Measurements from ENCODE around the gene PNMA6F. TPM values are rescaled to one million over a fixed set of nuclear protein-coding genes. Genes with fewer than 3 reads are reported as not detected.
A peak's percentile ranks its signal among the peaks of the same experiment; 100 is the strongest.

Gene PNMA6F
- polyA plus RNA-seq, 1 experiment: not detected

DNA sequence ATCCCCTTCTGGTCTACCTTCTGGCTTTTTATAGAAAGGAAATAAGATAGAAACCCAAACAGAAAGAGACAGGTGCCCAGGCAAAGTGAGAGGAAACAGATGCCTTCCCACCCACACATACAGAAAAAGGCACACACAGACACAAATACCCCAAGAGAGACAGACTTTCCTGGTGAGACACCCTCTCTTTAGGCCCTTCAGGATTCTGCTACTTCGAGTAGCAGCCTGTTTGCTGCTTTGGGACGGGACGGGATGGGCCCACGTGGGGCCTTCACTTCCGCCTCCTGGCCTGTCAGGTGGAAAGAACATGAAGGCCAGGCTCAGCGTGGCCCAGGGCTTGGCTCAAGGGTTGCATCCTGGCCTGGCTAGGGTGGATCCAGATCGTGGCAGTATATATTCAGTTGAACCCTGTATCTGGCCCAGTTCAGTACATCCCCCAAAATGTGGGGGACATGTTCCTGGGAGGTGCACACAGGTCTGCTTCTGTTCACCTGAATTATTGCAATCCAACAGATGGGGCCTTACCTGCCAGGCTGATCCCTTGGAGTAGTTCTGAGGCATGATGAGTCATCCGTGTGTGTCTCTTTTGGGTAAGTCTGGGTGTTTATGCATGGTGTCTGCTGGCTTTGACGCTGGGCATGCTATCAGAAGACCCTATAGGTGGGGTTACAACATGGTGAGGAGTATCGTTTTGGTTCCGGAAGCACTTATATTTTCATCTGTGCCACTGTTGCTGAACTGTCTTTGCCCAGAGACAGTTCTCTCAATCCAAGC, 14.7 kb upstream of the PNMA6F start:
- H3K36me3 ChIP-seq (ENCODE audit: control insufficient read depth, insufficient read depth, low read length): no peaks in the 10 kb centered on the region; the same call in 1 of the 2 replicates
- H3K4me3 ChIP-seq (ENCODE audit: low read depth, low read length): no peak overlapping the region
- ChIA-PET POLR2A (no interaction called here), CTCF (no interaction called here)
- no peaks in the 10 kb centered on the region for H3K27me3 ChIP-seq (ENCODE audit: control insufficient read depth, insufficient read depth, low read length)
- DNase-seq (ENCODE audit: low read depth): no peak
- TF ChIP-seq, protein P1, sequence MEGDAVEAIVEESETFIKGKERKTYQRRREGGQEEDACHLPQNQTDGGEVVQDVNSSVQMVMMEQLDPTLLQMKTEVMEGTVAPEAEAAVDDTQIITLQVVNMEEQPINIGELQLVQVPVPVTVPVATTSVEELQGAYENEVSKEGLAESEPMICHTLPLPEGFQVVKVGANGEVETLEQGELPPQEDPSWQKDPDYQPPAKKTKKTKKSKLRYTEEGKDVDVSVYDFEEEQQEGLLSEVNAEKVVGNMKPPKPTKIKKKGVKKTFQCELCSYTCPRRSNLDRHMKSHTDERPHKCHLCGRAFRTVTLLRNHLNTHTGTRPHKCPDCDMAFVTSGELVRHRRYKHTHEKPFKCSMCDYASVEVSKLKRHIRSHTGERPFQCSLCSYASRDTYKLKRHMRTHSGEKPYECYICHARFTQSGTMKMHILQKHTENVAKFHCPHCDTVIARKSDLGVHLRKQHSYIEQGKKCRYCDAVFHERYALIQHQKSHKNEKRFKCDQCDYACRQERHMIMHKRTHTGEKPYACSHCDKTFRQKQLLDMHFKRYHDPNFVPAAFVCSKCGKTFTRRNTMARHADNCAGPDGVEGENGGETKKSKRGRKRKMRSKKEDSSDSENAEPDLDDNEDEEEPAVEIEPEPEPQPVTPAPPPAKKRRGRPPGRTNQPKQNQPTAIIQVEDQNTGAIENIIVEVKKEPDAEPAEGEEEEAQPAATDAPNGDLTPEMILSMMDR (IDR thresholded peaks at IDR 0.05; ENCODE audit: insufficient read depth, low read depth, low read length): no peak

DNA sequence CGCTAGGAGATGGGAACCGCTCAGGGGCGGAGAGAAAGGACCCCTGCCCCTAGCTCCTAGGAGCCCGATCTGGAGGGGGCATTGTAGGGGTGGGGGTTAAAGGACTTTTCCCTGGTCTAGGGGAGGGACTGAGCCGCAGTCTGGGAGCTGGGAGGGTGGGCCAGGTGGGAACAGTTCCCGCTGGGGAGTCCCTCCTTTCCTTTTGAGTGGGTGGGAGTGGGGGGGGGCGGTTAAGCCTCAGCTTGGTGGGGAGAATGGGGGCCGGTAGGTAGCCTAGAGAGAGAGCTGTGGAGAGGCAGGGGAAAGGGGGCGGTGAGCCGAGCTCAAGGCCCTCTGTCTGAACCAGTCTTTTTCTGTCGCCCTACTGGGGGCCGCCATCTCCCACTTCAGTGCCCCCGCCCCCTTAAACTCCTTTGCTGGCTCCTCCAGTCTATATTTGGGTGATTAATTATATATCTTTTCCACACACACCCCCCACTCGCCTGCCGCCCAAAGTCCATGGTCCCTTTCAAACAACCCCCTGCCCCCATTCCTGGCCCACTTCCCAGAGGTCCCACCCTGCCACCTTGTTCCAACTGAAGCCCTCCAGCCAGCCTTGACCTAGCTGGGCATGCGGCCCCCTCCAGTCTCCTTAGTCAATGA, 13.2 kb upstream of the PNMA6F start:
- CTCF ChIA-PET: interaction anchor here (0.9 kb wide), 1 partner anchor 126 kb away, joined by 3 read pairs; no protein-coding TSS in a partner anchor
- Histone ChIP-seq H3K36me3 (ENCODE audit: control insufficient read depth, insufficient read depth, low read length) (no peaks in the 10 kb centered on the region; the same call in 1 of the 2 replicates), H3K4me3 (ENCODE audit: low read depth, low read length) (peak overlapping the region; percentile 86), H3K27me3 (ENCODE audit: control insufficient read depth, insufficient read depth, low read length) (no peaks in the 10 kb centered on the region)
- DNase-seq (ENCODE audit: low read depth): no peak
- POLR2A ChIA-PET: interaction anchor here (0.6 kb wide), 1 partner anchor 106 kb away, joined by 3 read pairs; no protein-coding TSS in a partner anchor
- TF ChIP-seq, protein P1 (IDR thresholded peaks at IDR 0.05; ENCODE audit: insufficient read depth, low read depth, low read length): no peak

DNA sequence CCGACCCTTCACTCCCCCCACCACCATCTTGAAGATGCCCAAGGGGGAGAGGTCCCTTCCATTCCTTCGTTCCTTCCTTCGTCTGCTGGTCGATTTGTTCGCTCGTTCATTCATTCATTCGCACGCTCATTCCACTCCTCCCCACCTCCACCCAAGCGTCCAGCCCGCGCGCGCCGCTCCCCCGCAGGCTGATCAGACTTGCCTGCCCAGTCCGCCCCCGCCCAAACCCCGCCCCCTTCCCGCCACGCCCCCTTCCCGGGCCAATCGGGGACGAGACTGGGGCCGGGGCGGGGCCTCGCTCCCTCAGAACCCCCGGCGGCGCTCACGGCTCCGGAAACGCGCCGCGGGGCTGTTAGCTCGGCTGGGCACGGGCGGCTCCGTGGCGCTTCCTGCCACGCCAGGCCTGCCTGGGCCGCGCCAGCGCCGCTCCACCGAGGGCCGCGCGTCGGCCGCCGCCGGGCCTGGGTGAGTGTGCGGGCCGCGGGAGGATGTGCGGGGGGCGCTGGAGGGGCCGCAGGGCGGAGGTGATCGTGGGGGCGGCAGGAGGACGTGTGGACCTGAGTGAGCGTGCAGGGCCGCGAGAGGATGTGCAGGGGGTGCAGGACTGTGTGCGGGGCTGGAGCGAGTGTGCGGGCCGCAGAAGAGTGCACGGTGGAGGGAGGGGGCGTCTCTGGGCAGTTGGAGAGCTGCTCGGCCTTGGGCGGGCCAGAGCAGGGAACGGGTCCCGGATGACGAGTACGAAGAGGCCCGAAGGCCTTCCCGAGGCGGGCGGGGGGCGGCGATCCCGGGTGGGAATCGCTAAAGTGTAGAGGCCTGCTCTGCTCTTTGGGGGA, 12.5 kb upstream of the PNMA6F start, which contains the start of gene ZNF275:
Gene ZNF275, plus strand, starts transcription at position 333 of the 833 bp plus-strand sequence. CDS start 2,527 bp downstream, outside the sequence.
- peak within 1 kb of the TSS; percentile 86 for H3K4me3 ChIP-seq (ENCODE audit: low read depth, low read length)
- H3K36me3 ChIP-seq (ENCODE audit: control insufficient read depth, insufficient read depth, low read length): no peaks in the 10 kb centered on the region; the same call in 1 of the 2 replicates
- ChIA-PET POLR2A (interaction anchor here (0.6 kb wide), 1 partner anchor 107 kb away, joined by 3 read pairs; no protein-coding TSS in a partner anchor), CTCF (interaction anchor here (0.9 to 1.3 kb wide), 2 partner anchors 126 to 127 kb away, joined by 3 read pairs; no protein-coding TSS in a partner anchor)
- peak; percentile 8 for DNase-seq (ENCODE audit: low read depth)
- H3K27me3 ChIP-seq (ENCODE audit: control insufficient read depth, insufficient read depth, low read length): no peaks in the 10 kb centered on the region
- TF ChIP-seq, protein P1 (IDR thresholded peaks at IDR 0.05; ENCODE audit: insufficient read depth, low read depth, low read length): no peak

DNA sequence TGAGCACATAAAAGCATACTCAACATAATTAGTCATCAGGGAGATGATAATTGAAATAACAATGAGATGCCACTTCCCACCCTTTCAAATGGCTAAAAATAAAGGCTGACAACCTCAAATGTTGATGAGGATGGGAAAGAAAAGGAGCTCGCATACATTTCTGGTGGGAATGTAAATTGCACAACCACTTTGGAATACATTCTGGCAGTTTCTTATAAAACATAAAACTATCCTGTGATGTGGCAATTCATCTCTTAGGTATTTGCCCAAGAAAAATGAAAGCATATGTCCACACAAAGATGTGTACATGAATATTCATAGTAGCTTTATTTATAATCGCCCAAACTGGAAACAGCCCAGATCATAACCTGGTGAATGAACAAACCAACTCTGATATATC, 11.7 kb upstream of the PNMA6F start:
- ChIA-PET CTCF (interaction anchor here (1.3 kb wide), 1 partner anchor 127 kb away, joined by 3 read pairs; no protein-coding TSS in a partner anchor), POLR2A (no interaction called here)
- DNase-seq (ENCODE audit: low read depth): peak; percentile 22
- TF ChIP-seq, protein P1 (IDR thresholded peaks at IDR 0.05; ENCODE audit: insufficient read depth, low read depth, low read length): no peak
- H3K27me3 ChIP-seq (ENCODE audit: control insufficient read depth, insufficient read depth, low read length): no peaks in the 10 kb centered on the region
- peak overlapping the region; percentile 43 for H3K4me3 ChIP-seq (ENCODE audit: low read depth, low read length)
- H3K36me3 ChIP-seq (ENCODE audit: control insufficient read depth, insufficient read depth, low read length): no peaks in the 10 kb centered on the region

Measured in BJ (cell line).